SK-N-MC (cell line): ENCODE results near the gene PROCA1.

Experiments used
- EZH2 ChIP-seq: fragments of 200-600 bp; sonication (generic); IDR thresholded peaks from one replicate; pipeline ENCODE4 v1.6.1; 2017; ENCODE audit warnings: antibody characterized with exemption
- FOXP2 ChIP-seq: optimal IDR thresholded peaks from 2 replicates; pipeline ENCODE3; 2011; ENCODE audit warnings: mild to moderate bottlenecking, moderate library complexity; ENCODE audit not compliant: insufficient read depth; ENCODE audit errors: extremely low read length, control extremely low read depth
- POLR2AphosphoS5 ChIP-seq: IDR thresholded peaks from 2 replicates; pipeline ENCODE4 v1.6.1; 2012; ENCODE audit warnings: mild to moderate bottlenecking, low read depth, low read length, borderline replicate concordance

- TF ChIP-seq POLR2AphosphoS5 (no peak), EZH2 (no peak), FOXP2 (no peak)
Measured at GRCh38 chr17:28741358-28742349, 30.0 kb upstream of the PROCA1 start.
